Activated CD8-positive, alpha-beta memory T cell treated with anti-CD3 and anti-CD28 coated beads for 48 hours (primary cell): Measurements from ENCODE around the gene SYNGR4.
"Not testable (repeated sequence)": the region's sequence is repeated elsewhere in the genome, so short reads cannot be mapped to it uniquely, and the experiment has no call there.

Experiments
- DNase-seq, 3 experiments: peaks; one replicate each; pipeline ENCODE4 v3.0.0-alpha.2; 2020; ENCODE audit warnings: low read depth in 2 of 3, low spot score in 2 of 3

The SYNGR4 gene

GRCh38 chr19:48371367-48371766, 7.2 kb downstream of the SYNGR4 start:
- DNase-seq, result no peak

DNA sequence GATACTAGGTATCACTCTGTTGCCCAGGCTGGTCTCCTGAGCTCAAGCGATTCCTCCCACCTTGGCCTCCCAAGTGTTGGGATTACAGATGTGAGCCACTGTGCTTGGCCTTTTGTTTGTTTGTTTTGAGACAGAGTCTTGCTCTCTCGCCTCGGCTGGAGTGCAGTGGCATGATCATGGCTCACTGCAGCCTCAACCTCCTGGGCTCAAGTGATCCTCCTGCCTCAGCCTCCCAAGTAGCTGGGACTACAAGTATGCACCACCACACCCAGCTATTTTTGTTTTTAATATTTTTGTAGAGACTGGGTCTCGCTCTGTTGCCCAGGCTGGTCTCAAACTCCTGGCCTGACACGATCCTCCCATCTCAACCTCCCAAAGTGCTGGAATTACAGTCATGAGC, 7.6 kb downstream of the SYNGR4 start:
- not testable (repeated sequence) for DNase-seq

DNA sequence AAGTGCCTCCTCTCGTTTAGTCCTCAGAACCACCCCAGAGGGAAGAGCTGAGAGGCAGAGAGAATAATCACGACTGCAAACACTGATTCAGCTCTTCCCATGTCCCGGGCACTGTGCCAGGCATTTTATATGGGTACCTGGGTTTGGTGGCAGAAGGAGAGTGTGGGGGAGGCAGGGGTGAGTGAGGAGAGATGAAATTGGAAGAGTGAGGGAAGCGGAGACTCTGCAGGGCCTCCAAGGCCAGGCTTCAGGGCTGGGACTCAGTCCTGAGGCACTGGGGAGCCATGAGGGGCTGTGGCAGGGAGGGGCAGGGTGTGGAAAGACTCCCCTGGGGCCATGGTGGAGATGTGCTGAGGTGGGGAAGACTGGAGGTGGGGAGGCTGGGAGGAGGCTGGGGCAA, 8.7 kb downstream of the SYNGR4 start:
- no peak for DNase-seq

GRCh38 chr19:48373567-48373966, 9.4 kb downstream of the SYNGR4 start:
- DNase-seq, result no peak

DNA sequence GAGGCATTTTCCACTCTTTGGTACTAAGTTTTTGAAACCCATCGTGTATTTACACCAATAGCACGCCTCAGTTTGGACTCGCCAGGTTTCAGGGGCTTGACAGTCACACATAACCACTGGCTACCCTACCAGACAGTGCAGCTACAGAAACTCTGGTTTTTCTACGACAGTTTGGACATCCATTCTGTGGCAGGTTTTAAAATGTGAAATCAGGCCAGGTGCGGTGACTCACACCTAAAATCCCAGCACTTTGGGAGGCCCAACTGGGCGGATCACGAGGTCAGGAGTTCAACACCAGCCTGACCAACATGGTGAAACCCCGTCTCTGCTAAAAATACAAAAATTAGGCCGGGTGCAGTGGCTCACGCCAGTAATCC, 14.0 kb downstream of the SYNGR4 start:
- DNase-seq, result no peak

- no peak for DNase-seq
Observed at GRCh38 chr19:48379058-48379457, 14.9 kb downstream of the SYNGR4 start.

DNA sequence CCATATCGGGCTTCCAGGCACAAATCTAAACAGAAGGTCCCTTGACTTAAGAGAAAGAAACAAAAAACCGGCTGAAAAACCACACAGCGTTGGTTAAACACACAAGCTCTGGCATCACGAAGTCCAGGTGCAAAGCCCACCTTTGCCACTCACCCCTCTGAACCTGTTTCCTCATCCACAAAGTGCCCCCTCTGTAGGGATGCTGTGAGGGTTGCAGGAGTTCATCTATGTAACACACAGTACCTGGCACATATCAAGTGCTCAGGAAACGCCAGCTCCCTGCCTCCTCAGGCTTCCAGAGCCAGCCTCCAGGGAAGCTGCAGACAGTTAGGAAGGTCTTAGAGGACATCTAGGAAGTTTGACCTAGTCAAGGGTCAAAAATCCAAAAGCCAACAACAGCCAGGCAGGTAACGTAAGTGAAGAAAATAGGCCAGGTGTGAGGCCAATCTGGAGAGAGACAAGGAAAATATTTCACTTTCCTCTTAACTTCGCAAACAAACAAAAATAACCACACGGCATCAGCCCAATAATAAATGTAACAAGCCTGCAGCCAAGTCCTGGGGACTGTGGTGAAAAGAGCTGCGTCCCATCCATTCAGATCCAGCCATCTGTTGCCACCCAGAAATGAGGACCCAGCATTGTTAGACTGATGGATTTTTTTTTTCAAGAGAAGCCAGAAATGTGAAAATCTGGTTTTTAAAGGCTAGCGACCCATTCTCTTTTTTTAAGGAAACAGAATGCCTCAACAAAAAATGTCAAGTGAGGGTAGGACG, 17.2 kb downstream of the SYNGR4 start:
- DNase-seq, result no peak

DNA sequence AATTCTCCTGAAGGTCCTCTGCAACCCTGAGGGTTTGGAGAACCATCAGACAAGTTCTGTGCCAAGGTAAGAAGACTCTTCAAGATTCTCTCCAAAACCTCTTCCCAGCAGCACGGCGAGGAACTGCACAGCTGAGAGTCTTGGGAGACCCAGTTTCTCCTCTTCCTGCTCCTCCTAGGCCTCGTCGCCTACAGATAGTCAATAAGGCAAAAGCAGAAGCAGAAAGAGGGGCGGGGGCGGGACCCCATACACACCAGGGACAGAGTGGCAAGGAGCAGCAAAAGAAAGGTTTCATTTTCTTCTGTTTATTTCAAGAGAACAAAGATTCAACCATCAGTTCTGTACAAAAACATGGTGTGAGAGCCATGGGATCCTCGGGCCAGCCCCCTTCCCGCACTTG, 18.1 kb downstream of the SYNGR4 start:
- no peak for DNase-seq

GRCh38 chr19:48385461-48386087, 21.4 kb downstream of the SYNGR4 start:
- no peak for DNase-seq

GRCh38 chr19:48386981-48387380, 22.8 kb downstream of the SYNGR4 start:
- no peak for DNase-seq

- DNase-seq, result no peak
Observed at GRCh38 chr19:48390188-48391099, 26.3 kb downstream of the SYNGR4 start.

DNA sequence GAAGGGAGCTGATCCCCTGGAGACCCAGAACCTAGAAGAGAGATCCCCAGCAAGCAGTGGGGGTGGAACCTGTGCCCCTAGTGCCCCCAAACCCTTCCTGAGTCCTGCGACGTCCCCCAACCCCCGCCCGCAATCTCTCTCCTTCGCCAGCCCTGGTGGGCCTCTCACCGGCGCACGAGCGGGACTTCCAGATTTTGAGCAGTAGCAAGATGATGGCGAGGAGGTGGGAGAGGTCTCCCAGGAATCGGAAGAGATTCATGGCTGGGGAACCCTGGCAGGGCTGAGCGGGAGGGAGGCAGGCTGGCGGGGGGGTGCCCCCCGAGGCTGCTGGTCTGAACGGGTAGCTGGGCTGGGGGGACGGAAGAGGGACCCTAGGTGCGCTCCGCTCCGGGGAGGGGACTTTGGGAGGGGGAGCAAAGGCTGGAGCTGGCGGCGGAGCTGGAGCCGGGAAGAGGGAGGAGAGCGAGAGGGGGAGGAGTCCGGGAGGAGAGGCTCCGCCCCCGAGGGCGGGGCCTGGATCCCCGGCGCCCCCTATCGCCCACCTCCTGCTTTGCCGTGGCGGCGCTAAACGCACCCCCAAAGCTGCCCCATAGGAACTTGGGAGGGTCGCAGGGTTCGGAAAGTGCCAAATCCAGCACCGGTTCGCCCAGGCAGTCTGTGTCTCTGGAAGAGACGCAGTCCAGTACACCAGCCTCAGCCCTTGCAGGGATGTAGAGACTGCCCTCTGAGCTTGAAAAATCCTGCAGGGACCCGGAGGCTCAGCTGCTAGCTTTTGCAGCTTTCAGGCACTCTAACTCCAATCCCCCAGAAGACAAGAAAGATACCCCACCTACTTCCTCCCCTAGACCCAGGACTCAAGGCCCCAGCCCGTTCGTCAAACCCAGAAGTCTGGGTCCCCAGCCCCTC, 27.2 kb downstream of the SYNGR4 start, which contains the start of gene KDELR1:
TSS of gene KDELR1 (minus strand) at position 452 of the 906 bp plus-strand sequence. CDS start at position 259, 193 bp downstream.
- peak; percentile 58 to 82 (median 77) for DNase-seq

- DNase-seq, result not testable (repeated sequence)
Observed at GRCh38 chr19:48392006-48392344, 27.8 kb downstream of the SYNGR4 start.

GRCh38 chr19:48392860-48393558, 28.8 kb downstream of the SYNGR4 start:
- no peak for DNase-seq

GRCh38 chr19:48393559-48394330, 29.6 kb downstream of the SYNGR4 start, which contains the start of gene GRIN2D:
TSS of gene GRIN2D (plus strand) at chr19:48393668. CDS start at chr19:48398393, 4,725 bp downstream.
- DNase-seq, result no peak

- DNase-seq, result no peak
Observed at GRCh38 chr19:48394331-48395169, 30.4 kb downstream of the SYNGR4 start.

DNA sequence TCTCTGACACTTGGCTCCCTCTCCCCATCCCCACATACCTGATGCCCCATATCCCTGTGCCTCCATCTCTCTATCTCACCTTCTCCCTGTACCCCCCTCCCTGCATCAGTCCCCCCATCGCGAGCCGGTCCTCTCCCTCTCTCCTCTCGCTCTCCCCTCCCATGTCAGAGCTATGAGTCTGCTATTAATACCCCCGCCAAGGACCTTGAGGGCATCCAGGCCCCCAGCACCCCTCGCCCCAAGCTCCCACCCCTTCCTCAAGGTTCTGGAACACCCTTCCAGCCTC, 30.9 kb downstream of the SYNGR4 start:
- no peak for DNase-seq

DNA sequence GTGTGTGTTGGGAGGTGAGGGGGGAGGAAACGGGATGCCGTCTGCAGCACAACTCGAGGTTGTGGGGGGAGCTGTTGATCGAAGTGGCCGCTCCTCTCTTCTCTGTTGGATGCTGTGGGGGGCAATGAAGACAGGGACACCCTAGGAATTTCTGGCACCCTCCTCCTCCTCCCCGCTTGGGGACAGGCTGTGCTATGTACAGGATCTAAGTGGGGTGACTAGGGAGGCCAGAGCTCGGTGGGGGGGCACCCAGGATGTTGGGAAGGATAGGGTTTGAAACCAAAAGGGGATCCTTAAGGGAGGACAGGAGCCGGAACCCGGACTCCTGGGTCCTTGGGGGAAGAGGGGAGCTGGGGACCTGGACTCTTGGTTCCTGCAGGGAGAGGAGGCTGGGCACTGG, 31.3 kb downstream of the SYNGR4 start:
- DNase-seq, result no peak
